ENCODE data around the gene FBXO9. TPM values are rescaled to one million over a fixed set of nuclear protein-coding genes. Genes with fewer than 3 reads are reported as not detected.

Gene FBXO9
- total RNA-seq, 1 donor from 2014 or later = 78.5 TPM

DNA sequence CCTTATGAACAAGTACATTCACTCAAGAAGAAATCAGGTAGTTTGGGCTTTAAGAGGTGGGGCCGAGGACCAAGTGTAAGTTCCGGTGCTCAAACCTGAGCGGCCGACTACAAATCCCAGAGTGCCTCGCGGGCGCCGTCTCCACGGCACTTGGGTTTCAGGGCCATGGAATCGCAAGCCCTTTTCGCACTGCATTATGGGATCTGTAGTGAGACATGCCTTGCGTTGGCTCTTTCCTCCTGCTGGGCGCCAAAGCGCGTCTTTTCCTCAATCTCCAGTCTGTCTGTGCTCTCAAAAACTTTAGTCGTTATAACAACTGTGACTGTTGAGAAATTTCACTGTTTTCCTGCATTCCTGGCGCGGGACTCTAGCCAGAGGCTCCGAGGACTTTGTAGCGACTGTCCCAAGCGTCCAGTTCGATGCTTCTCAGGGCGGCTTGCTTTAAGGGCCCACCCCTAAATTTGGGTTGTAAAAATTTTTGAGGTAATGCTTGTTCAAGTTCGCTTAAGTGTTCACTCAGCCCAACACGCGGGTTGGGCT lies 408 bp upstream of the FBXO9 start:
- peak overlapping the region; percentile 93 for H3K27ac Mint-ChIP-seq
- H3K4me3 Mint-ChIP-seq = peak overlapping the region; percentile 100
- H3K9me3 Mint-ChIP-seq = no peaks in the 10 kb centered on the region
- peak; percentile 93 for DNase-seq (ENCODE audit: extremely low spot score, unreplicated experiment)
- peaks cover 41% of the 10 kb centered on the region for H3K4me1 Mint-ChIP-seq (ENCODE audit: unreplicated experiment)
- TF ChIP-seq, protein P1, sequence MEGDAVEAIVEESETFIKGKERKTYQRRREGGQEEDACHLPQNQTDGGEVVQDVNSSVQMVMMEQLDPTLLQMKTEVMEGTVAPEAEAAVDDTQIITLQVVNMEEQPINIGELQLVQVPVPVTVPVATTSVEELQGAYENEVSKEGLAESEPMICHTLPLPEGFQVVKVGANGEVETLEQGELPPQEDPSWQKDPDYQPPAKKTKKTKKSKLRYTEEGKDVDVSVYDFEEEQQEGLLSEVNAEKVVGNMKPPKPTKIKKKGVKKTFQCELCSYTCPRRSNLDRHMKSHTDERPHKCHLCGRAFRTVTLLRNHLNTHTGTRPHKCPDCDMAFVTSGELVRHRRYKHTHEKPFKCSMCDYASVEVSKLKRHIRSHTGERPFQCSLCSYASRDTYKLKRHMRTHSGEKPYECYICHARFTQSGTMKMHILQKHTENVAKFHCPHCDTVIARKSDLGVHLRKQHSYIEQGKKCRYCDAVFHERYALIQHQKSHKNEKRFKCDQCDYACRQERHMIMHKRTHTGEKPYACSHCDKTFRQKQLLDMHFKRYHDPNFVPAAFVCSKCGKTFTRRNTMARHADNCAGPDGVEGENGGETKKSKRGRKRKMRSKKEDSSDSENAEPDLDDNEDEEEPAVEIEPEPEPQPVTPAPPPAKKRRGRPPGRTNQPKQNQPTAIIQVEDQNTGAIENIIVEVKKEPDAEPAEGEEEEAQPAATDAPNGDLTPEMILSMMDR (conservative IDR thresholded peaks at IDR 0.05) = peak; percentile 49
- no peaks in the 10 kb centered on the region for H3K27me3 Mint-ChIP-seq
- H3K36me3 Mint-ChIP-seq = peaks cover 4% of the 10 kb centered on the region

DNA sequence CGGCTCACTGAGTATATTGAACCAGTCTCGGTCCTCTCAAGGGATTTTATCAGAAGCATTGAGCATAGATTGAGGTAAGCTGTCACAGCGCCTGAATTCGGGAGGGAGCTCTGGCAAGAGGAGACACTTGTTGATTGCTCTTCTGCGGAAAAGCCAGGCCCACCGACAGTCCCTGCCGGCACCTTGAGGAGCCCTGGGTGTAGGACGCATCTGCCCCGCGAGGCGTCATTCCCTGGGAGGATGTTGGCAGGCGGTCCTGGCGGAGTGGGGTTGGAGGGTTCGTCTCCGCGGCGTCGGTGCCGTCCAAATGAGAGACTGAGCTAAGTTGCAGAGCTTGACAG lies 843 bp downstream of the FBXO9 start:
- Mint-ChIP-seq H3K36me3 (peaks cover 4% of the 10 kb centered on the region), H3K9me3 (no peaks in the 10 kb centered on the region), H3K27me3 (no peaks in the 10 kb centered on the region), H3K4me1 (ENCODE audit: unreplicated experiment) (peaks cover 43% of the 10 kb centered on the region), H3K27ac (peak overlapping the region; percentile 89), H3K4me3 (peak overlapping the region; percentile 100)
- TF ChIP-seq, protein P1 (conservative IDR thresholded peaks at IDR 0.05) = no peak
- DNase-seq (ENCODE audit: extremely low spot score, unreplicated experiment) = no peak

GRCh38 chr6:53066874-53067706 lies 1.9 kb downstream of the FBXO9 start:
- Mint-ChIP-seq H3K27me3 (no peaks in the 10 kb centered on the region), H3K27ac (no peak overlapping the region), H3K4me3 (peak overlapping the region; percentile 100), H3K36me3 (peaks cover 5% of the 10 kb centered on the region), H3K9me3 (no peaks in the 10 kb centered on the region), H3K4me1 (ENCODE audit: unreplicated experiment) (peaks cover 43% of the 10 kb centered on the region)
- no peak for DNase-seq (ENCODE audit: extremely low spot score, unreplicated experiment)
- TF ChIP-seq, protein P1 (conservative IDR thresholded peaks at IDR 0.05) = no peak

GRCh38 chr6:53067849-53068361 lies 2.7 kb downstream of the FBXO9 start:
- TF ChIP-seq, protein P1 (conservative IDR thresholded peaks at IDR 0.05) = no peak
- Mint-ChIP-seq H3K27ac (no peak overlapping the region), H3K4me1 (ENCODE audit: unreplicated experiment) (peaks cover 35% of the 10 kb centered on the region), H3K4me3 (no peak overlapping the region), H3K27me3 (no peaks in the 10 kb centered on the region), H3K36me3 (peaks cover 9% of the 10 kb centered on the region), H3K9me3 (no peaks in the 10 kb centered on the region)
- no peak for DNase-seq (ENCODE audit: extremely low spot score, unreplicated experiment)

DNA sequence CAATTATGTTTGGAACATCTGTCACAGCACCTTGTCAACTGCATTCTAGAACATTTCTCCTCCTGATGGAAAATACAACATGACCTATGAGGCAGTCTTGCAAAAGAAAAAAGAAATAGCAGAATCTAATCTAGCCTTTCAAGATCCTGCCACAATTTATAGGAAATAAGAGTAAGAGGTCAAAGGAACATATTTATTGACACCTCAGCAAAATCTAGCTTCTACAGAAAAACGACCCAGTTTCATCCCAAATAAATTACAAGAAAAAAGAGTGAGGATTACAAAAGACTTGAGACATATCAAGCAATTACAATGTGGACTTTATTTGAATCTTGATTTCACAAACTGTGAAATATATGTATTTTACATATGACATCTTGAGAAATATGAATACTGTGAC lies 4.2 kb downstream of the FBXO9 start:
- no peak overlapping the region for H3K27ac Mint-ChIP-seq

More for the DNA sequence above, 4.2 kb downstream of the FBXO9 start:
- peaks cover 18% of the 10 kb centered on the region for H3K36me3 Mint-ChIP-seq
- DNase-seq (ENCODE audit: extremely low spot score, unreplicated experiment) = no peak
- H3K4me3 Mint-ChIP-seq = no peak overlapping the region
- H3K4me1 Mint-ChIP-seq (ENCODE audit: unreplicated experiment) = peaks cover 32% of the 10 kb centered on the region
- no peaks in the 10 kb centered on the region for H3K9me3 Mint-ChIP-seq
- H3K27me3 Mint-ChIP-seq = no peaks in the 10 kb centered on the region
- TF ChIP-seq, protein P1 (conservative IDR thresholded peaks at IDR 0.05) = no peak

All from type B pancreatic cell (in vitro differentiated cells).